H1 (cell line): Measurements from ENCODE around the gene NIPAL1. TPM values are rescaled to one million over a fixed set of nuclear protein-coding genes. Genes with fewer than 3 reads are reported as not detected.

ENCODE experiments used
- ATF2 ChIP-seq: IDR thresholded peaks from 2 replicates; pipeline ENCODE4 v1.6.1; 2012; ENCODE audit warnings: low read length, inconsistent platforms
- BACH1 ChIP-seq: IDR thresholded peaks from 2 replicates; pipeline ENCODE4 v1.6.1; 2012; ENCODE audit warnings: low read length, improper control_type of control experiment
- BCL11A ChIP-seq, 2 experiments: IDR thresholded peaks; one replicate each; pipeline ENCODE4 v1.6.1; 2011; ENCODE audit warnings: low read depth in 2 of 2, low read length in 2 of 2, mild to moderate bottlenecking in 2 of 2
- KDM5A ChIP-seq: fragments of 200-600 bp; IDR thresholded peaks from 2 replicates; pipeline ENCODE4 v1.7.1; 2012; ENCODE audit warnings: mild to moderate bottlenecking, low read length, inconsistent platforms, mixed read lengths
- RXRA ChIP-seq: IDR thresholded peaks from 2 replicates; pipeline ENCODE4 v1.6.1; 2011; ENCODE audit warnings: low read depth, mild to moderate bottlenecking, low read length, moderate library complexity; ENCODE audit not compliant: insufficient read depth
- SIX5 ChIP-seq: IDR thresholded peaks from 2 replicates; pipeline ENCODE4 v1.6.1; 2011; ENCODE audit warnings: mild to moderate bottlenecking, low read depth, low read length
- SP1 ChIP-seq: IDR thresholded peaks from 2 replicates; pipeline ENCODE4 v1.6.1; 2011; ENCODE audit warnings: low read depth, low read length
- TCF12 ChIP-seq: IDR thresholded peaks from 2 replicates; pipeline ENCODE4 v1.6.1; 2011; ENCODE audit warnings: low read depth, mild to moderate bottlenecking, low read length
- polyA plus RNA-seq, 7 experiments: library from polyadenylated mRNA; depleted of rRNA in 3 of 7; stranded (reverse) in 5 of 7; unstranded in 2 of 7; fragments of >200 nt in 5 of 7; fragments of 200-250 nt in 2 of 7; gene quantifications; 1 replicate in 5 of 7; 2 replicates in 1 of 7; 4 replicates in 1 of 7; pipeline versions ENCODE4 v1.2.1 to v1.2.3, GENCODE V29; 2011 to 2013; ENCODE audit warnings: missing spikeins in 2 of 7, mixed read lengths in 2 of 7
- total RNA-seq: library from RNA; stranded (reverse); fragmentation: NEBNext Ultra II Directional; extraction: Animal tissue kit (Norgen Biotek cat#: 25700); gene quantifications from 2 replicates; pipeline ENCODE4 v1.2.1, GENCODE V29; 2021

The NIPAL1 gene
- total and polyA plus RNA-seq, 2 of the 8 experiments (the other 6 are each of a cell fraction or from before 2014, with no cell fraction given), result 1.4 to 4.9 TPM

DNA sequence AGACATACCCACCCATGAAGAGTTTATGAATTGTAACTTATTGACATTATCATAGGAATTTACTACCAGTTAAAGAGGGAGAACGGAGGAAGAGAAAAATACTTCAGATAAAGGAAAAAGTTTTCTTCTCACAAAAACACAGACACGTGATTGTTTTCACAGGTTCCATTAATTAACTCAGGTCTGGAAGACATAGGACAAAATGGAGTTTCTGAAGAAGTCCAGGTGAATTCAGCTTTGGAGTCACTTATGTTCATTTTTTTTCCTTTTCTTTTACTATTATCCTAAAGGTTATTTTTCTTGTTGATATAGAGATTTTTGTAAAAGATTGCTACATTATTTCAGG is 20.5 kb downstream of the NIPAL1 start (continued):
- TF ChIP-seq ATF2, result no peak
- no peak for TF ChIP-seq SP1
- no peak for TF ChIP-seq RXRA
- no peak for TF ChIP-seq SIX5
- no peak for TF ChIP-seq TCF12
- TF ChIP-seq KDM5A, result no peak
- TF ChIP-seq BCL11A (IDR thresholded peaks at IDR 0.05; ENCODE audit: low read depth in 2 of 2, low read length in 2 of 2), result no peak
- no peak for TF ChIP-seq BACH1
